Measurements from ENCODE around the gene P3H2.

Gene P3H2

GRCh38 chr3:189990826-189991225 is 129.9 kb downstream of the P3H2 start:
- H3K4me3 ChIP-seq (ENCODE audit: low read depth in 1 of 2, low read length in 2 of 2): no peak overlapping the region
- H3K4me2 ChIP-seq (ENCODE audit: insufficient read depth, low read length): no peak overlapping the region
- no peaks in the 10 kb centered on the region for H4K20me1 ChIP-seq (ENCODE audit: insufficient read depth, low read length)
- H3K9me3 ChIP-seq (ENCODE audit: insufficient read depth, low read length, severe bottlenecking): no peaks in the 10 kb centered on the region
- DNase-seq: no peak
- H3K9ac ChIP-seq (ENCODE audit: low read depth, low read length): no peak overlapping the region
- ATAC-seq (ENCODE audit: insufficient read depth, low read depth): no peak
- H3K27me3 ChIP-seq (ENCODE audit: insufficient read depth, low read length, poor library complexity): peaks cover 6% of the 10 kb centered on the region
- TF ChIP-seq EZH2 (IDR thresholded peaks at IDR 0.05; ENCODE audit: borderline replicate concordance, low read depth, low read length, severe bottlenecking) (no peak), CTCF (IDR thresholded peaks at IDR 0.05; ENCODE audit: borderline replicate concordance, extremely low read depth, low read length, poor library complexity, severe bottlenecking) (no peak)
- no peak overlapping the region for H2AFZ ChIP-seq (ENCODE audit: low read depth, low read length)
- H3K36me3 ChIP-seq (ENCODE audit: insufficient read depth, low read length): no peaks in the 10 kb centered on the region
- no peak overlapping the region for H3K27ac ChIP-seq (ENCODE audit: low read length)
- no peaks in the 10 kb centered on the region for H3K4me1 ChIP-seq (ENCODE audit: insufficient read depth, low read length)
- no peaks in the 10 kb centered on the region for H3K79me2 ChIP-seq (ENCODE audit: insufficient read depth, low read length)

- no peaks in the 10 kb centered on the region for H3K4me1 ChIP-seq (ENCODE audit: insufficient read depth, low read length)
- H3K4me3 ChIP-seq (ENCODE audit: low read depth in 1 of 2, low read length in 2 of 2): no peak overlapping the region
- H3K27ac ChIP-seq (ENCODE audit: low read length): no peak overlapping the region
- no peaks in the 10 kb centered on the region for H4K20me1 ChIP-seq (ENCODE audit: insufficient read depth, low read length)
- DNase-seq (no peak), ATAC-seq (ENCODE audit: insufficient read depth, low read depth) (no peak)
- H3K9ac ChIP-seq (ENCODE audit: low read depth, low read length): no peak overlapping the region
- H3K27me3 ChIP-seq (ENCODE audit: insufficient read depth, low read length, poor library complexity): peaks cover 3% of the 10 kb centered on the region
- no peak overlapping the region for H2AFZ ChIP-seq (ENCODE audit: low read depth, low read length)
- H3K36me3 ChIP-seq (ENCODE audit: insufficient read depth, low read length): no peaks in the 10 kb centered on the region
- no peaks in the 10 kb centered on the region for H3K9me3 ChIP-seq (ENCODE audit: insufficient read depth, low read length, severe bottlenecking)
- no peaks in the 10 kb centered on the region for H3K79me2 ChIP-seq (ENCODE audit: insufficient read depth, low read length)
- no peak for TF ChIP-seq EZH2 (IDR thresholded peaks at IDR 0.05; ENCODE audit: borderline replicate concordance, low read depth, low read length, severe bottlenecking)
- no peak overlapping the region for H3K4me2 ChIP-seq (ENCODE audit: insufficient read depth, low read length)
Observed at GRCh38 chr3:189988854-189989253, 131.8 kb downstream of the P3H2 start.

- Histone ChIP-seq H3K4me2 (ENCODE audit: insufficient read depth, low read length) (no peak overlapping the region), H3K27ac (ENCODE audit: low read length) (no peak overlapping the region), H3K4me3 (ENCODE audit: low read depth in 1 of 2, low read length in 2 of 2) (no peak overlapping the region), H3K9ac (ENCODE audit: low read depth, low read length) (no peak overlapping the region), H3K9me3 (ENCODE audit: insufficient read depth, low read length, severe bottlenecking) (no peaks in the 10 kb centered on the region), H3K36me3 (ENCODE audit: insufficient read depth, low read length) (no peaks in the 10 kb centered on the region), H3K4me1 (ENCODE audit: insufficient read depth, low read length) (no peaks in the 10 kb centered on the region), H3K27me3 (ENCODE audit: insufficient read depth, low read length, poor library complexity) (peaks cover 3% of the 10 kb centered on the region), H2AFZ (ENCODE audit: low read depth, low read length) (no peak overlapping the region), H3K79me2 (ENCODE audit: insufficient read depth, low read length) (no peaks in the 10 kb centered on the region), H4K20me1 (ENCODE audit: insufficient read depth, low read length) (no peaks in the 10 kb centered on the region)
- no peak for DNase-seq
- no peak for ATAC-seq (ENCODE audit: insufficient read depth, low read depth)
- TF ChIP-seq EZH2 (IDR thresholded peaks at IDR 0.05; ENCODE audit: borderline replicate concordance, low read depth, low read length, severe bottlenecking) (no peak), CTCF (IDR thresholded peaks at IDR 0.05; ENCODE audit: borderline replicate concordance, extremely low read depth, low read length, poor library complexity, severe bottlenecking) (no peak)
Observed at GRCh38 chr3:189988322-189988721, 132.4 kb downstream of the P3H2 start.

GRCh38 chr3:189985948-189986347 is 134.7 kb downstream of the P3H2 start:
- Histone ChIP-seq H3K27me3 (ENCODE audit: insufficient read depth, low read length, poor library complexity) (peaks cover 3% of the 10 kb centered on the region), H3K27ac (ENCODE audit: low read length) (no peak overlapping the region), H3K36me3 (ENCODE audit: insufficient read depth, low read length) (no peaks in the 10 kb centered on the region), H2AFZ (ENCODE audit: low read depth, low read length) (no peak overlapping the region), H3K9me3 (ENCODE audit: insufficient read depth, low read length, severe bottlenecking) (no peaks in the 10 kb centered on the region), H3K4me3 (ENCODE audit: low read depth in 1 of 2, low read length in 2 of 2) (no peak overlapping the region), H3K9ac (ENCODE audit: low read depth, low read length) (no peak overlapping the region), H4K20me1 (ENCODE audit: insufficient read depth, low read length) (no peaks in the 10 kb centered on the region), H3K4me1 (ENCODE audit: insufficient read depth, low read length) (no peaks in the 10 kb centered on the region), H3K79me2 (ENCODE audit: insufficient read depth, low read length) (no peaks in the 10 kb centered on the region), H3K4me2 (ENCODE audit: insufficient read depth, low read length) (no peak overlapping the region)
- ATAC-seq (ENCODE audit: insufficient read depth, low read depth): no peak
- DNase-seq: no peak
- TF ChIP-seq CTCF (IDR thresholded peaks at IDR 0.05; ENCODE audit: borderline replicate concordance, extremely low read depth, low read length, poor library complexity, severe bottlenecking) (no peak), EZH2 (IDR thresholded peaks at IDR 0.05; ENCODE audit: borderline replicate concordance, low read depth, low read length, severe bottlenecking) (no peak)
